Parathyroid adenoma (tissue), 2 donors: Measurements from ENCODE around the gene VAV1.
A peak's percentile ranks its signal among the peaks of the same experiment; 100 is the strongest.
"Not testable (repeated sequence)": the region's sequence is repeated elsewhere in the genome, so short reads cannot be mapped to it uniquely, and the experiment has no call there.

Experiments
- H2AFZ ChIP-seq: fragments of 300-600 bp; sonication (generic); one replicate; pipeline ENCODE4 v1.7.0; 2017; ENCODE audit warnings: antibody characterized with exemption, mild to moderate bottlenecking
- H3K27ac ChIP-seq: fragments of 300-600 bp; sonication (generic); one replicate; pipeline ENCODE4 v1.7.0; 2017
- H3K27me3 ChIP-seq: fragments of 300-600 bp; sonication (generic); one replicate; pipeline ENCODE4 v1.7.0; 2017; ENCODE audit warnings: low read length; ENCODE audit not compliant: control insufficient read depth, insufficient read depth
- H3K36me3 ChIP-seq: fragments of 300-600 bp; sonication (generic); one replicate; pipeline ENCODE4 v1.7.0; 2017; ENCODE audit warnings: low read length; ENCODE audit not compliant: control insufficient read depth, insufficient read depth
- H3K4me1 ChIP-seq: fragments of 300-600 bp; sonication (generic); one replicate; pipeline ENCODE4 v1.7.0; 2017; ENCODE audit warnings: control low read depth
- H3K4me2 ChIP-seq: fragments of 300-600 bp; sonication (generic); one replicate; pipeline ENCODE4 v1.7.0; 2017; ENCODE audit warnings: low read length
- H3K4me3 ChIP-seq: fragments of 300-600 bp; sonication (generic); one replicate; pipeline ENCODE4 v1.7.0; 2017; ENCODE audit warnings: low read depth, low read length
- H3K79me2 ChIP-seq: fragments of 300-600 bp; sonication (generic); one replicate; pipeline ENCODE4 v1.7.0; 2017; ENCODE audit warnings: control low read depth
- H3K9ac ChIP-seq: fragments of 300-600 bp; sonication (generic); one replicate; pipeline ENCODE4 v1.7.0; 2017; ENCODE audit warnings: mild to moderate bottlenecking
- H3K9me3 ChIP-seq: fragments of 300-600 bp; sonication (generic); one replicate; pipeline ENCODE4 v1.7.0; 2017; ENCODE audit warnings: low read length; ENCODE audit not compliant: control insufficient read depth
- CTCF ChIP-seq: fragments of 300-600 bp; sonication (generic); IDR thresholded peaks from one replicate; pipeline ENCODE4 v1.7.0; 2017; ENCODE audit warnings: antibody characterized with exemption, mild to moderate bottlenecking
- donor health status: primary hyperparathyroidism.

Gene VAV1

GRCh38 chr19:6794686-6795431 lies 22.4 kb downstream of the VAV1 start:
- TF ChIP-seq CTCF, result no peak

GRCh38 chr19:6796278-6796677 lies 23.8 kb downstream of the VAV1 start:
- Histone ChIP-seq H3K9me3 (no peaks in the 10 kb centered on the region), H3K4me1 (no peaks in the 10 kb centered on the region), H3K79me2 (no peaks in the 10 kb centered on the region), H3K27ac (no peak overlapping the region), H3K4me3 (no peak overlapping the region), H2AFZ (no peak overlapping the region), H3K27me3 (no peaks in the 10 kb centered on the region), H3K9ac (no peak overlapping the region), H3K4me2 (no peak overlapping the region), H3K36me3 (no peaks in the 10 kb centered on the region)
- TF ChIP-seq CTCF, result no peak

More at GRCh38 chr19:6794686-6795431, 22.4 kb downstream of the VAV1 start:
- Histone ChIP-seq H3K4me2 (no peak overlapping the region), H3K36me3 (no peaks in the 10 kb centered on the region), H3K27me3 (no peaks in the 10 kb centered on the region), H3K4me3 (no peak overlapping the region), H3K27ac (no peak overlapping the region), H3K9me3 (no peaks in the 10 kb centered on the region), H3K9ac (no peak overlapping the region), H3K4me1 (no peaks in the 10 kb centered on the region), H2AFZ (no peak overlapping the region), H3K79me2 (no peaks in the 10 kb centered on the region)

GRCh38 chr19:6797646-6798045 lies 25.1 kb downstream of the VAV1 start:
- Histone ChIP-seq H2AFZ (no peak overlapping the region), H3K27me3 (no peaks in the 10 kb centered on the region), H3K27ac (no peak overlapping the region), H3K9ac (no peak overlapping the region), H3K4me2 (no peak overlapping the region), H3K9me3 (no peaks in the 10 kb centered on the region), H3K36me3 (no peaks in the 10 kb centered on the region), H3K4me1 (no peaks in the 10 kb centered on the region), H3K4me3 (no peak overlapping the region), H3K79me2 (no peaks in the 10 kb centered on the region)
- TF ChIP-seq CTCF, result no peak

DNA sequence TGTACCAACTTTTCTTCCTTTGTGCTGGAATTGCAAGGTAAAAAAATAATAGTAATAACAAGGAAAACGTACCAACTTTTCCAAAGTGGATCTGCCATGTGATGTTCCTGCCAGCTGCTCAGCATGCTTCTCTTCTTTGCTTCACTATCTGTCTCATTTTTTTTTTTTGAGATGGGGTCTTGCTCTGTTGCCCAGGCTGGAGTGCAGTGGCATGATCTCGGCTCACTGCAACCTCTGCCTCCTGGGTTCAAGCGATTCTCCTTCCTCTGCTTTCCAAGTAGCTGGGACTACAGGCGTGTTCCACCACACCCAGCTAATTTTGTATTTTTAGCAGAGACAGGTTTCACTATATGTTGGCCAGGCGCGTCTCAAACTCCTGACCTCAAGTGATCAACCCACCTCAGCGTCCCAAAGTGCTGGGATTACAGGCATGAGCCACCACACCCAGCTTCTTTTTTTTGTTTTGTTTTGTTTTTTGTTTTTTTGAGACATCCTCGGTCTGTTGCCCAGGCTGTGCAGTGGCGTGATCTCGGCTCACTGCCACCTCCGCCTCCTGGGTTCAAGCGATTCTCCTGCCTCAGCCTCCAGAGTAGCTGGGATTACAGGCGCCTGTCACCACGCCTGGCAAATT lies 27.8 kb downstream of the VAV1 start:
- H3K27ac ChIP-seq, result not testable (repeated sequence)

GRCh38 chr19:6800991-6801484 lies 28.5 kb downstream of the VAV1 start:
- no peaks in the 10 kb centered on the region for H3K79me2 ChIP-seq
- peak overlapping the region; percentile 85 for H2AFZ ChIP-seq
- no peak overlapping the region for H3K27ac ChIP-seq
- H3K9ac ChIP-seq, result no peak overlapping the region
- H3K4me3 ChIP-seq, result peak overlapping the region; percentile 46
- TF ChIP-seq CTCF, result no peak
- H3K27me3 ChIP-seq, result no peaks in the 10 kb centered on the region
- H3K4me2 ChIP-seq, result peak overlapping the region; percentile 72
- H3K4me1 ChIP-seq, result no peaks in the 10 kb centered on the region
- no peaks in the 10 kb centered on the region for H3K36me3 ChIP-seq
- H3K9me3 ChIP-seq, result no peaks in the 10 kb centered on the region

More for the DNA sequence above, 27.8 kb downstream of the VAV1 start:
- not testable (repeated sequence) for H3K27me3 ChIP-seq, H3K9me3 ChIP-seq, H3K36me3 ChIP-seq, H2AFZ ChIP-seq, H3K4me1 ChIP-seq, H3K9ac ChIP-seq, H3K4me2 ChIP-seq, H3K4me3 ChIP-seq, H3K79me2 ChIP-seq
